Neuron (in vitro differentiated cells): ENCODE results near the gene PDE6D.
"Not testable (repeated sequence)": the region's sequence is repeated elsewhere in the genome, so short reads cannot be mapped to it uniquely, and the experiment has no call there.

Experiments used
- H2AFZ ChIP-seq: one replicate; pipeline ENCODE4 v1.6.1; 2013; ENCODE audit warnings: low read depth, mild to moderate bottlenecking, inconsistent platforms, low read length, moderate library complexity
- H3K27me3 ChIP-seq: one replicate; pipeline ENCODE4 v1.6.1; 2013; ENCODE audit warnings: low read length; ENCODE audit not compliant: insufficient read depth
- H3K36me3 ChIP-seq: one replicate; pipeline ENCODE4 v1.6.1; 2013; ENCODE audit warnings: low read length; ENCODE audit not compliant: insufficient read depth
- H3K4me1 ChIP-seq: one replicate; pipeline ENCODE4 v1.6.1; 2013; ENCODE audit warnings: low read length; ENCODE audit not compliant: insufficient read depth
- H3K4me3 ChIP-seq: 2 replicates; pipeline ENCODE4 v1.5.1; 2013; ENCODE audit warnings: mild to moderate bottlenecking, low read length, moderate library complexity
- H3K9me3 ChIP-seq: one replicate; pipeline ENCODE4 v1.6.1; 2013; ENCODE audit warnings: low read length

PDE6D gene

DNA sequence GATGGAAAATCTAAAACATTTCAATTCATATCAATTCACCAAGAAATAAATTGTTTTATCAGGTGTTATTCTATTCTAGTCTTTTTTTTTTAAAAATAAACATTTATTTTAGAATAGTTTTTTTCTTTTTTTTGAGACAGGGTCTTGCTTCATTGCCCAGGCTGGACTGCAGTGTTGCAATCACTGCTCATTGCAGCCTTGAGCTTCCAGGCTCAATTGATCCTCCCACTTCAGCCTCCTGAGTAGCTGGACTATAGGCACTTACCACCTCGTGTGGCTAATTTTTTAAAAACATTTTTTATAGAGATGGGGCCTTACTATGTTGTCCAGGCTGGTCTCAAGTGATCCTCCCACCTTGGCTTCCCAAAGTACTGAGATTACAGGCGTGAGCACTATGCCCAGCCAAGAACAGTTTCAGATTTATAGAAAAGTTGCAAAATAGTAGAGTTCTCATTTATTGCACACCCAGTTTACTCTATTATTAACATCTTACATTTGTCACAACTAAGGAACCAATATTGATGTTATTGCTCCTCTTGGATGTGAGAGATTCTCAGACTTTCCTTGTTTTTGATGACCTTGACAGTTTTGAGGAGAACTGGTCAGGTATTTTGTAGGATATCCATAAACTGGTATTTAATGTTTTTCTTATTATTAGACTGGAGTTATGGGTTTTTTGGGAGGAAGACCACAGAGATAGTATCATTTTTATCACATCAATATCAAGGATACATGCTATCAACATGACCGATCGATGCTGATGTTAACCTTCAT, 29.9 kb downstream of the PDE6D start:
- Histone ChIP-seq H3K4me3 (no peak overlapping the region), H3K9me3 (no peaks in the 10 kb centered on the region), H2AFZ (no peak overlapping the region), H3K36me3 (no peaks in the 10 kb centered on the region), H3K4me1 (no peaks in the 10 kb centered on the region), H3K27me3 (no peaks in the 10 kb centered on the region)

DNA sequence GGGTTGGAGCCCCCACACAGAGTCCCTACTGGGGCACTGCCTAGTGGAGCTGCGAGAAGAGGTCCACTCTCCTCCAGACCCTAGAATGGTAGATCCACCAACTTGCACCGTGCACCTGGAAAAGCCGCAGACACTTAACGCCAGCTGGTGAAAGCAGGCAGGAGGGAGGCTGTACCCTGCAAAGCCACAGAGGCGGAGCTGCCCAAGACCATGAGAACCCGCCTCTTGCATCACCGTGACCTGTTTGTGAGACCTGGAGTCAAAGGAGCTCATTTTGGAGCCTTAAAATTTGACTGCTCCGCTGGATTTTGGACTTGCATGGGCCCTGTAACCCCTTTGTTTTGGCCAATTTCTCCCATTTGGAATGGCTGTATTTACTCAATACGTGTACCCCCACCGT, 32.1 kb downstream of the PDE6D start:
- not testable (repeated sequence) for H3K9me3 ChIP-seq, H3K27me3 ChIP-seq, H3K4me3 ChIP-seq, H3K36me3 ChIP-seq, H2AFZ ChIP-seq
- peaks cover 13% of the 10 kb centered on the region for H3K4me1 ChIP-seq

DNA sequence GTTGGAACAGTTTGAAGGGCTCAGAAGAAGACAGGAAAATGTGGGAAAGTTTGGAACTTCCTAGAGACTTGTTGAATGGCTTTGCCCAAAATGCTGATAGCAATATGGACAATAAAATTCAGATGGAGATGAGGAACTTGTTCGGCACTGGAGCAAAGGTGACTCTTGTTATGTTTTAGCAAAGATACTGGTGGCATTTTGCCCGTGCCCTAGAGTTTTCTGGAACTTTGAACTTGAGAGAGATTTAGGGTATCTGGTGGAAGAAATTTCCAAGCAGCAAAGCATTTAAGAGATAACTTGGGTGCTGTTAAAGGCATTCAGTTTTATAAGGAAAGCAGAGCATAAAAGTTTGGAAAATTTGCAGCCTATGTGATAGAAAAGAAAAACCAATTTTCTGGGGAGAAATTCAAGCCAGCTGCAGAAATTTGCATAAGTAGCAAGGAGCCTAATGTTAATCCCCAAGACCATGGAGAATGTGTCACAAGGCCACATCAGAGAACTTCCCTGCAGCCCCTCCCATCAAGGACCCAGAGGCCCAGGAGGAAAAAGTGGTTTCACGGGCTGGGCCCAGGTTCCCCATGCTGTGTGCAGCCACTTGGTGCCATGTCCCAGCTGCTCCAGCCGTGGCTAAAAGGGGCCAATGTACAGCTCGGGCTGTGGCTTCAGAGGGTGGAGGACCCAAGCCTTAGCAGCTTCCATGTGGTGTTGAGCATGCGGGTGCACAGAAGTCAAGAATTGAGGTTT, 32.8 kb downstream of the PDE6D start:
- not testable (repeated sequence) for H2AFZ ChIP-seq, H3K9me3 ChIP-seq, H3K4me3 ChIP-seq, H3K36me3 ChIP-seq, H3K27me3 ChIP-seq
- peaks cover 13% of the 10 kb centered on the region for H3K4me1 ChIP-seq

DNA sequence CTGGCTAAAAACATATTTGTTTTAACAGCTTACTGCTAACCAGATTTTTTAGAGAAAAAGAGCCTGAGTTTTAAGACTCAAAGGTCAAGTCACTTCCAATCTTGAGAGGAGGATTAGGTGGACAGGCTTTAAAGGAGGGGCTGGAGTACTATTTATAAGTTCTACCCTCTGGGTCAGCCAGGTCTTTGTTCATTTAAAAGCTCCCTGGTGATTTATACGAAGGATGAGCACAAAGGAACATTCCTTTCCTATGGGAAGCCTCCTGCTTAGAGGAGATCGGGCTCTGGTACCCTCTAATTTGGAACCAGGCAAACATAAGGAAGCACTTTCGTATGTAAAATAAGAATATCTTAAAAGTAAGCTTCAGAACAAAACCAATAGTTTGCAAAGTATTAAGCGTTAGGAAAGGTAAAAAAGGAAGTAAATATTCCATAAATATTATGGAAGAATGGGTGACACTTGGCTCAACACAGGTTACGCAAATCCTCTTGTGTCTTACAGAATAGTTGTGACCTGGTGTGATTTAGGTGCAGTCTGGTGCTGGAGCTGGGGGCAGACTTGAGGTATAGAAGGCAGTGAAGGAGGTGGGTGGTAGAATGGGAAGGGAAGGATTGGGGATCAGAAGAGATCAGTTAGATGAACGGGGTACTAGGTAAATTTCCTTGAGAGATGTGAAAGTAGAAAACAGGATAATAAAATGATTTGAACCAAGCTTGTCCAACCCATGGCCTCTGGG, 35.6 kb downstream of the PDE6D start:
- H3K36me3 ChIP-seq, result no peaks in the 10 kb centered on the region
- H2AFZ ChIP-seq, result no peak overlapping the region
- no peaks in the 10 kb centered on the region for H3K27me3 ChIP-seq
- no peaks in the 10 kb centered on the region for H3K9me3 ChIP-seq
- H3K4me3 ChIP-seq, result no peak overlapping the region
- peaks cover 13% of the 10 kb centered on the region for H3K4me1 ChIP-seq

DNA sequence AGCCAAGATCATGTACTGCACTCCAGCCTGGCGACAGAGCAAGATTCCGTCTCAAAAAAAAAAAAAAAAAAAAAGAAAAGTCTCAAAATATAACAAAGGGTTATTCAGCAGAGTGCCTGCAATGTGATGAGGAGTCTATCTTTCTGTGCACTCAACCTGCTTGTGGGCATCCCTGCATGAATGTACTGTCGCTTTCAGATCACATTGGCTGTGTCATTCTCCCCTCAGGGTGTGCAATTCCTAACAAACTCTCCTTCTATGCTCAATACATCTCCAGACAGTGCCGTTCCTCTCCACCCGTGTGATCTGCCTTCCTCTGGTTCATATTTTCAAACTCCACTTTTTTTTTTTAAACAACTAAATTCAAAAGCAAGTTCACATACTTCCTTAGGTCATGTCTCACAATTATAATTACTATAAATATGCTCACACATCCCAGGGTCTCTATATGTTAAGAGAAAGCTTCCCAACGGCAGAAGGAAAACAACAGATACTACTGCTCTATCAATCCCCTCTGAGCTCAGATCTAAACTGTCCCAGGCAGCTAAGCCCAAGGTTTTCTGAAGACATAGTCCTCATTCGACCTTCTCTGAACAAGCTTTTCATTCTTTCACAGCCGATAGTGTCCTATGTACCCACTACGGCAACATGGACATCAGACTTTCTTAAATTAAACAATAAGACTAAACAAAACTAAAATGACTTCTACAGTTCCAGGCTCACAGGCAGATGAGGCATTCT, 37.5 kb downstream of the PDE6D start:
- Histone ChIP-seq H3K36me3 (peaks cover 3% of the 10 kb centered on the region), H2AFZ (no peak overlapping the region), H3K27me3 (no peaks in the 10 kb centered on the region), H3K4me1 (peaks cover 13% of the 10 kb centered on the region), H3K4me3 (no peak overlapping the region), H3K9me3 (no peaks in the 10 kb centered on the region)

DNA sequence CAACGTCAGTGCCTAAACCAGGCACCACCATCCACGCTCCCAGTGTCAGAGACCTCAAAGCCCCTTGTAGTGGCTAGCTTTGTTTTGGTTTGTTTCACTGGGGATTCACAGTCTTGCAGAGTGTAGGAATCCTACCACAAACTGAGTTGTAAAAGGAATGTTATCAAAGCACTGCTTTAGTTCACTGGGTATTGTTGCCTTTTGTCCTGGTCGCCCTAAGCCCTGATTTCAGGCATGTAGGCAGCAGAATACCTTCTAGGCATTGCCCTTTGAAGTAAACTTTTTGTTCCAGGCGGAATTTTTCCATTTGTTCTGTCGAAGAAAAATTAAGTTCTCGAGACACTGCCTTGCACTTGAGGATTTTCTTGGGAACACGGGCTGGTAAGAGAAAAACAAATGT, 43.3 kb downstream of the PDE6D start:
- H3K4me1 ChIP-seq, result peaks cover 11% of the 10 kb centered on the region
- no peak overlapping the region for H3K4me3 ChIP-seq
- peaks cover 22% of the 10 kb centered on the region for H3K36me3 ChIP-seq
- H3K27me3 ChIP-seq, result no peaks in the 10 kb centered on the region
- H3K9me3 ChIP-seq, result no peaks in the 10 kb centered on the region
- no peak overlapping the region for H2AFZ ChIP-seq

DNA sequence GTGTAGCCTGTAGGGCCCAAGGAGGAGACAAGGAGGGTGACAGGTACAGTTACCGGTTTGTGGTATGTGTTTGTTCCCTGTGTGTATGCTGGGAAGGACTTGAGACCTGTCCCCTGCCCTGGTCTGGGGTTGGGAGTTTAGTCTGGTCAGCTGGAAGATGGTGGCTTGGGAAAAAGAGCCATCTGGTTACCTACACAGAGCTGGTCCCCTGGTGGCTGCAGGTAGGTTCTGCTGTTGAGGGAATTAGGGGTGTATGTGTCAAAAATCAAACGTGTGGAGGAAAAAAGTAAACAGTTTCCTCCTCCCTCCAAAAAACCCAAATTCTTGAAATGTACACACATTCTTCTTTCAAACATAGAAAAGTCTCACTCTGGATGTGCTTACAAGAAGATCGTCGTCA, 48.5 kb downstream of the PDE6D start:
- H3K4me1 ChIP-seq, result peaks cover 4% of the 10 kb centered on the region
- H3K27me3 ChIP-seq, result no peaks in the 10 kb centered on the region
- no peak overlapping the region for H2AFZ ChIP-seq
- no peaks in the 10 kb centered on the region for H3K9me3 ChIP-seq
- no peak overlapping the region for H3K4me3 ChIP-seq
- H3K36me3 ChIP-seq, result peaks cover 28% of the 10 kb centered on the region

DNA sequence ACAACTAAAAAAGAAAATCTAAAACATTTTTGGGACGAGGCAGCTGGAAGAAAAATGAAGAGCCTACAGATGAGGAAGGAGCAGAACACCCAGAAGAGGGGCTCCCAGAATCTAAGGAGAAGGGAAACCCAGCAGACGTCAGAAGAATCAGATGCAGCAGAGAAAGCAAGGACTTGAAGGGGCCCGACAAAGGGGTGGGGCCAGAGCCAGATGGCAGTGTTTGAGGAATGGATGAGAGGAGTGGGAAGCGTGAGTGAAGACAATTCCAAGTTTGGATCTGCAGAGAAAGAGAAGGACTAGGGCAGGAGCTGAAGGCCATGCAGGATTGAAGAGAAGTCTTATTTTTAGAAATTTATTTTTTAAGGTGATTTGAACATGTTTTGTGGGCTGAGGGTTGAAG, 53.5 kb downstream of the PDE6D start:
- Histone ChIP-seq H3K36me3 (peaks cover 10% of the 10 kb centered on the region), H2AFZ (no peak overlapping the region), H3K4me1 (no peaks in the 10 kb centered on the region), H3K27me3 (no peaks in the 10 kb centered on the region), H3K9me3 (no peaks in the 10 kb centered on the region), H3K4me3 (no peak overlapping the region)

DNA sequence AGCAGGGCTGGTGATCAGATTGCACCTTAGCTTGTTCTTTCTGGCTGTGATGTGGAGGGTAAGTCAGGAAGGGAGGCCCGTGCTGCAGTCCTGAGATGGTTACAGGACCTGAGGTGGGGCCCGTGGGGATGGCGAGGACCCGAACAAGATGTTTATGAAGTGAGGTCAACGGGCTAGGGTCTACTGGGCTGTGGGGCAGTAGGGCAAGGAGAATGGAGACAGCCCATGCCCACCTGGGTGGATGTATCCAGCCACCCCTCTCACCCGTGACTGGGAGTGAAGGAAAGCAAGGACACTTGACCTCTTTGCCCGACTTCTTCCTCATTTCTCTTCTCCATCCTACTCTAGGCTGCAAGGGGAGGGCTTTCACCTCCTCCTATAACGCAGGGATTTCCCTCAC, 54.8 kb downstream of the PDE6D start:
- Histone ChIP-seq H3K4me1 (no peaks in the 10 kb centered on the region), H3K27me3 (no peaks in the 10 kb centered on the region), H3K9me3 (no peaks in the 10 kb centered on the region), H3K4me3 (no peak overlapping the region), H3K36me3 (peaks cover 1% of the 10 kb centered on the region), H2AFZ (no peak overlapping the region)

DNA sequence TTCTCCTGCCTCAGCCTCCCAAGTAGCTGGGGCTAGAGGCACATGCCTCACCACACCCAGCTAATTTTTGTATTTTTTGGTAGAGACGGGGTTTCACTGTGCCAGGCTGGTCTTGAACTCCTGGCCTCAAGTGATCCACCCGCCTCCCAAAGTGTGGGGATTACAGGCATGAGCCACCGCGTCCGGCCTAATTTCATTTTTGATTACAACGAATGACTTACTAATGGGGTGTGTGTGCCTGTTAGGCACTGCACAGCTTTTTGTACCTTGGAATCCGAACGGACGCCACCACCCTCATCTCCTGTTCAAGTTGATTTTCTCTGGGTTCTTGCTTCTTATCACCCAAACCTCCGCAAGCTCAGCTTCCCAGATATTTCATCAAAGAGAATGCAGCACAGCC, 55.6 kb downstream of the PDE6D start:
- H3K4me3 ChIP-seq, result no peak overlapping the region
- no peak overlapping the region for H2AFZ ChIP-seq
- H3K27me3 ChIP-seq, result no peaks in the 10 kb centered on the region
- no peaks in the 10 kb centered on the region for H3K9me3 ChIP-seq
- H3K4me1 ChIP-seq, result no peaks in the 10 kb centered on the region
- no peaks in the 10 kb centered on the region for H3K36me3 ChIP-seq

DNA sequence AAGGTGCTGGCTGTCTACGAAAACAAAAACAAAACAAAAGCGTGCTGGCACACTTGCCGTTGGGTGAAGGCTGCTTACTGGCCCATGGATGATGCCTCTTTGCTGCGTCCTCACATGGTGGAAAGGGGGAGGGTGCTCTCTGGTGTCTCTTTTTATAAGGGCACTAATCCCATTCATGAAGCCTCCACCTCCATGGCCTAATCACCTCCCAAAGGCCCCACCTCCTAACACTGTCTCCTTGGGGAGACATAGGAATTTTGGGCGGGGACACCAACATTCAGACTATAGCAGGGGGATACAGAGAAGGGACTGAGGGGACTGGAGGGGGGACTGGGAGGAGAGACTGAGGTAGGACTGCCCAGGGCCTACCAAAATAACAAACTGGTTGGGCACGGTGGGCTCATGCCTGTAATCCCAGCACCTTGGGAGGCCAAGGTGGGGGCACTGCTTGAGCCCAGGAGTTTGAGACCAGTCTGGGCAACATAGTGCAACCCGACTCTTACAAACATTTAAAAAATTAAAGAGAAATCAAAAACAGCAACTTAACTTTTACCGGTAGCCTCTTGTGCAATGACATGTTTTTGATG, 58.3 kb downstream of the PDE6D start:
- H3K36me3 ChIP-seq, result no peaks in the 10 kb centered on the region

DNA sequence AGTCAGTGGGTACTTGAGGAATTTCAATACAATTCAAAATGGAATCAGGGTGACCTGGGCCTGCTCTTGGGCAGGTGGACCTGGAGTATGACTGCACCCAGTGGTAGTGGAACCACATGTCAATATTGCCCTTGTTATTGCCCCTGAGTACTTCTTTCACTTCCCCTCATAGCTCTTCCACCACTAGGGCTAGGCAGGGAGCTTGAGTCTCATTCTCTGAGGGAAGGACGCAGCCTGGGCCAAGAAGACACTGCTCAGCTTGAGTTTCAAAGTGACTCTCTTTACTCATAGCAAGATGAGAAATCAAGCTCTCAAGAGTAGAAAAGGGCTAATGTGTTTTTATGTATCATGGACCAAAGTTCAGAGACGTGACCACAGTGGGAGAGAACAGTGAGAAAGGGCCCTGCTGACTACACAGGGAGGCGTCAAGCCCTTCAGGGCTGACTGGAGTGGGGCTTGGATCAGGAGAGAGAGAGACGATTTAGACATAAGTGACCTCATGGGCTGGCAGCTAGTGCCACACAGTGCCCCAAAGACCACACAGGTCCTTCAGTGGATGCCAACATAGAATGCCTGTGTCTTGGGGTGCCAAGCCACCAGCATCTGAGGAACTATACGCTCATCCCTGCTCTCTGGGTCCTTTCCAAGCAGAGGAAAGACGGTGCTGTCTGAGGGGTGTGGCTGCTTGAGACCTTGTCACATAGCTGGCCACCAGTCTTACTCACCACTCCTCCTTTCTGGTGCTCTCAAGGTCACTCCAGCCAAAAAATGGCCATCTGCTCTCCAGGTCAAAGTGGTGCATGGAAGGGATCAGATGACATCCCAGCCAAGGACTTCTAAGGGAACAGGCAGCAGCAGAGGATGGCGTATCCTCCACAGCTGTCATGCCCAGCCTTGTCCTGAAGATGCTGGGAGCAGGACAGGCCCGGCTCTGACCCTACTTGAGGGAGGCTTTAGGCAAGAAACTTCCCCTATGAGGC, 59.8 kb downstream of the PDE6D start:
- Histone ChIP-seq H3K9me3 (no peaks in the 10 kb centered on the region), H2AFZ (no peak overlapping the region), H3K36me3 (no peaks in the 10 kb centered on the region), H3K4me1 (peaks cover 7% of the 10 kb centered on the region), H3K27me3 (no peaks in the 10 kb centered on the region), H3K4me3 (no peak overlapping the region)

More for the DNA sequence above, 58.3 kb downstream of the PDE6D start:
- H3K4me1 ChIP-seq, result no peaks in the 10 kb centered on the region
- H3K4me3 ChIP-seq, result no peak overlapping the region
- H3K27me3 ChIP-seq, result no peaks in the 10 kb centered on the region
- no peaks in the 10 kb centered on the region for H3K9me3 ChIP-seq
- H2AFZ ChIP-seq, result no peak overlapping the region
